Fibroblast of skin of left biceps (primary cell): ENCODE measurements around the gene MTMR2.
"Not testable (repeated sequence)": the region's sequence is repeated elsewhere in the genome, so short reads cannot be mapped to it uniquely, and the experiment has no call there.

ENCODE experiments used
- DNase-seq, 2 experiments: peaks; one replicate each; pipeline ENCODE4 v3.0.0-alpha.2; 2013; ENCODE audit warnings: low read depth in 2 of 2

Gene MTMR2

GRCh38 chr11:95884802-95885201 is 39.1 kb downstream of the MTMR2 start:
- DNase-seq = no peak

GRCh38 chr11:95884376-95884775 is 39.5 kb downstream of the MTMR2 start:
- no peak for DNase-seq

- no peak for DNase-seq
Measured at GRCh38 chr11:95883381-95883780, 40.5 kb downstream of the MTMR2 start.

GRCh38 chr11:95877291-95877690 is 46.6 kb downstream of the MTMR2 start:
- peak; percentile 98 to 99 for DNase-seq

GRCh38 chr11:95870877-95871276 is 53.0 kb downstream of the MTMR2 start:
- not testable (repeated sequence) for DNase-seq

- no peak for DNase-seq
Measured at GRCh38 chr11:95867105-95867504, 56.8 kb downstream of the MTMR2 start.

- DNase-seq = peak; percentile 64 to 68
Measured at GRCh38 chr11:95863486-95864140, 60.3 kb downstream of the MTMR2 start.

GRCh38 chr11:95860024-95860423 is 63.9 kb downstream of the MTMR2 start:
- DNase-seq = not testable (repeated sequence)

GRCh38 chr11:95854362-95854761 is 69.5 kb downstream of the MTMR2 start:
- not testable (repeated sequence) for DNase-seq

- DNase-seq = no peak
Measured at GRCh38 chr11:95853862-95854261, 70.0 kb downstream of the MTMR2 start.

- DNase-seq = no peak
Measured at GRCh38 chr11:95853138-95853537, 70.8 kb downstream of the MTMR2 start.

- DNase-seq = no peak
Measured at GRCh38 chr11:95850137-95850536, 73.8 kb downstream of the MTMR2 start.

GRCh38 chr11:95849087-95849825 is 74.7 kb downstream of the MTMR2 start:
- peak in 1 of 2 experiments; percentile 31 for DNase-seq

- DNase-seq = no peak
Measured at GRCh38 chr11:95845167-95845566, 78.7 kb downstream of the MTMR2 start.

- DNase-seq = peak; percentile 76 to 83
Measured at GRCh38 chr11:95835768-95836488, 88.0 kb downstream of the MTMR2 start.

GRCh38 chr11:95835351-95835750 is 88.6 kb downstream of the MTMR2 start:
- no peak for DNase-seq

- DNase-seq = no peak
Measured at GRCh38 chr11:95833378-95833777, 90.5 kb downstream of the MTMR2 start.

GRCh38 chr11:95832763-95833162 is 91.1 kb downstream of the MTMR2 start:
- no peak for DNase-seq

- peak; percentile 94 to 96 for DNase-seq
Measured at GRCh38 chr11:95831198-95831883, 92.6 kb downstream of the MTMR2 start.

GRCh38 chr11:95829580-95830259 is 94.2 kb downstream of the MTMR2 start:
- DNase-seq = no peak

- DNase-seq = no peak
Measured at GRCh38 chr11:95827696-95828095, 96.2 kb downstream of the MTMR2 start.
